ENCODE measurements around the gene INTS4.
"Not testable (repeated sequence)": the region's sequence is repeated elsewhere in the genome, so short reads cannot be mapped to it uniquely, and the experiment has no call there.

Gene INTS4

GRCh38 chr11:77851503-77851902 is 143.0 kb downstream of the INTS4 start:
- Histone ChIP-seq H3K9me3 (ENCODE audit: control insufficient read depth, insufficient read depth, low read length) (peaks cover 20% of the 10 kb centered on the region), H3K36me3 (ENCODE audit: control insufficient read depth, low read length) (no peaks in the 10 kb centered on the region; the same call in 1 of the 2 replicates)
- TF ChIP-seq EZH2phosphoT487 (IDR thresholded peaks at IDR 0.05; ENCODE audit: borderline replicate concordance, low read length): no peak
- TF ChIP-seq CTCF (IDR thresholded peaks at IDR 0.05; ENCODE audit: low read depth, low read length, poor library complexity, severe bottlenecking): no peak

GRCh38 chr11:77843700-77844099 is 150.8 kb downstream of the INTS4 start:
- not testable (repeated sequence) for H3F3A ChIP-seq (ENCODE audit: control insufficient read depth, insufficient read depth); H3K4me1 ChIP-seq (ENCODE audit: control insufficient read depth, low read length); H3K4me3 ChIP-seq (ENCODE audit: low read length); H3K36me3 ChIP-seq (ENCODE audit: control insufficient read depth, low read length); H3K27ac ChIP-seq (ENCODE audit: low read depth, low read length); H4K20me1 ChIP-seq (ENCODE audit: control insufficient read depth, insufficient read depth, low read depth, low read length); H3K27me3 ChIP-seq (ENCODE audit: control insufficient read depth, low read length); H3K9me3 ChIP-seq (ENCODE audit: control insufficient read depth, insufficient read depth, low read length); H3K9me2 ChIP-seq (replicated peaks; ENCODE audit: control insufficient read depth, low read length); H3K79me2 ChIP-seq (ENCODE audit: control insufficient read depth, low read length); H3K4me2 ChIP-seq (ENCODE audit: low read length)

More at GRCh38 chr11:77851503-77851902, 143.0 kb downstream of the INTS4 start:
- Histone ChIP-seq H3K4me1 (ENCODE audit: control insufficient read depth, low read length) (no peaks in the 10 kb centered on the region), H3K79me2 (ENCODE audit: control insufficient read depth, low read length) (no peaks in the 10 kb centered on the region), H3K27ac (ENCODE audit: low read depth, low read length) (no peak overlapping the region), H3K4me3 (ENCODE audit: low read length) (no peak overlapping the region), H4K20me1 (ENCODE audit: control insufficient read depth, insufficient read depth, low read depth, low read length) (no peaks in the 10 kb centered on the region), H3K27me3 (ENCODE audit: control insufficient read depth, low read length) (no peaks in the 10 kb centered on the region), H3K4me2 (ENCODE audit: low read length) (no peak overlapping the region), H3F3A (ENCODE audit: control insufficient read depth, insufficient read depth) (no peaks in the 10 kb centered on the region), H3K9me2 (replicated peaks; ENCODE audit: control insufficient read depth, low read length) (no peaks in the 10 kb centered on the region)

GRCh38 chr11:77842441-77843121 is 151.9 kb downstream of the INTS4 start:
- H3F3A ChIP-seq (ENCODE audit: control insufficient read depth, insufficient read depth): no peaks in the 10 kb centered on the region
- no peaks in the 10 kb centered on the region for H3K9me2 ChIP-seq (replicated peaks; ENCODE audit: control insufficient read depth, low read length)
- no peak overlapping the region for H3K27ac ChIP-seq (ENCODE audit: low read depth, low read length)
- no peaks in the 10 kb centered on the region for H3K36me3 ChIP-seq (ENCODE audit: control insufficient read depth, low read length)
- TF ChIP-seq CTCF (IDR thresholded peaks at IDR 0.05; ENCODE audit: low read depth, low read length, poor library complexity, severe bottlenecking) (no peak), EZH2phosphoT487 (IDR thresholded peaks at IDR 0.05; ENCODE audit: borderline replicate concordance, low read length) (no peak)
- H3K9me3 ChIP-seq (ENCODE audit: control insufficient read depth, insufficient read depth, low read length): no peaks in the 10 kb centered on the region
- no peaks in the 10 kb centered on the region for H3K27me3 ChIP-seq (ENCODE audit: control insufficient read depth, low read length)
- H3K4me2 ChIP-seq (ENCODE audit: low read length): no peak overlapping the region
- H3K4me3 ChIP-seq (ENCODE audit: low read length): no peak overlapping the region
- H3K4me1 ChIP-seq (ENCODE audit: control insufficient read depth, low read length): no peaks in the 10 kb centered on the region
- H4K20me1 ChIP-seq (ENCODE audit: control insufficient read depth, insufficient read depth, low read depth, low read length): no peaks in the 10 kb centered on the region
- H3K79me2 ChIP-seq (ENCODE audit: control insufficient read depth, low read length): no peaks in the 10 kb centered on the region

GRCh38 chr11:77833302-77833701 is 161.2 kb downstream of the INTS4 start:
- H3K79me2 ChIP-seq (ENCODE audit: control insufficient read depth, low read length): no peaks in the 10 kb centered on the region
- no peaks in the 10 kb centered on the region for H4K20me1 ChIP-seq (ENCODE audit: control insufficient read depth, insufficient read depth, low read depth, low read length)
- no peak for TF ChIP-seq EZH2phosphoT487 (IDR thresholded peaks at IDR 0.05; ENCODE audit: borderline replicate concordance, low read length)
- no peak for TF ChIP-seq CTCF (IDR thresholded peaks at IDR 0.05; ENCODE audit: low read depth, low read length, poor library complexity, severe bottlenecking)
- H3K27ac ChIP-seq (ENCODE audit: low read depth, low read length): no peak overlapping the region
- no peaks in the 10 kb centered on the region for H3K36me3 ChIP-seq (ENCODE audit: control insufficient read depth, low read length)
- no peaks in the 10 kb centered on the region for H3K4me1 ChIP-seq (ENCODE audit: control insufficient read depth, low read length)
- H3F3A ChIP-seq (ENCODE audit: control insufficient read depth, insufficient read depth): no peaks in the 10 kb centered on the region
- no peaks in the 10 kb centered on the region for H3K9me3 ChIP-seq (ENCODE audit: control insufficient read depth, insufficient read depth, low read length)
- no peak overlapping the region for H3K4me2 ChIP-seq (ENCODE audit: low read length)
- H3K4me3 ChIP-seq (ENCODE audit: low read length): no peak overlapping the region
- H3K9me2 ChIP-seq (replicated peaks; ENCODE audit: control insufficient read depth, low read length): no peaks in the 10 kb centered on the region
- H3K27me3 ChIP-seq (ENCODE audit: control insufficient read depth, low read length): no peaks in the 10 kb centered on the region
